ENCODE results near the gene BEAN1.
"Not testable (repeated sequence)": the region's sequence is repeated elsewhere in the genome, so short reads cannot be mapped to it uniquely, and the experiment has no call there.

The BEAN1 gene

GRCh38 chr16:66441586-66442375 is 14.7 kb downstream of the BEAN1 start:
- DNase-seq (ENCODE audit: low spot score), result no peak

GRCh38 chr16:66442502-66443268 is 15.6 kb downstream of the BEAN1 start:
- DNase-seq (ENCODE audit: low spot score), result no peak

- no peak for DNase-seq (ENCODE audit: low spot score)
Measured at GRCh38 chr16:66443269-66443652, 16.2 kb downstream of the BEAN1 start.

DNA sequence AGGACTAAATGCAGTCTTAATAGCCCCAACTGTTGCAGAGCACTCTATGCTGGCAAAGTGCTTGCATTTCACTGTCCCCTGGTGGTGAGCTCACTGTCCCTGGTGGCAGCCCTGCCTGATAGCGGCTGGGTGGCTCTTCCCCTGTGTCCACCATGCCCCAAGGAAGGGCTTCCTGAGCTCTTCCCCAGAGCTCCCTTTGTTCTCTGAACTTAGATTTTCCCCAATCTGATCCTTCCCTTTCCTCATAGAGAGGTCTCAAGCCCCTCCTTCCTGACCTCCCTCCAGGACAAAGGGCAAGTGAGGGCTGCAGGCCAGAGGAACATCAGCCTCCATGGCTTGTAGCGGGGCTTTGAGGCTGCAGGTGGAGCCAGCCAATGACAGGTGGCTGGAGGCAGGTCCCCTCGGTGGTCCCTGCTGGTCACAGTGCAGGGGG is 17.0 kb downstream of the BEAN1 start:
- DNase-seq (ENCODE audit: low spot score), result no peak

GRCh38 chr16:66446737-66447136 is 19.6 kb downstream of the BEAN1 start:
- no peak for DNase-seq (ENCODE audit: low spot score)

- no peak for DNase-seq (ENCODE audit: low spot score)
Measured at GRCh38 chr16:66447491-66447890, 20.4 kb downstream of the BEAN1 start.

DNA sequence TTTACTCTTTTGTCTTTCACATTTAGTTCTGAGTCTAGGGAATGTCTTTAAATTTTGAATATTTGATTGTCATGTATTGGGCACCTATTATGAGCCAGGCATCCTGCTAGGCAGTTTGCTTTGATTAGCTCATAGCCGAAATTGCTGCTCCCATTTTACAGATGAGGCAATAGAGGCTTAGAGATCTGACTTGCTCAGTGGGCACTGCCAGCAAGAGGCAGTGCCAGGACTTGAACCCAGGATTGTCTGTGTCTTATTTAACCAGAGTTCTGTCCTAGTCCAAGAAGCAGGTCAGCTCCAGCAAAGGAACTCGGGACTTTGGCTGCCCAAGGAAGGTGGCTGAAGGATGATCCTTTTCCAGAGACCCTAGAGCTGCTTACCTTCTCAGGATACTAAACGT is 24.5 kb downstream of the BEAN1 start:
- DNase-seq (ENCODE audit: low spot score), result no peak

DNA sequence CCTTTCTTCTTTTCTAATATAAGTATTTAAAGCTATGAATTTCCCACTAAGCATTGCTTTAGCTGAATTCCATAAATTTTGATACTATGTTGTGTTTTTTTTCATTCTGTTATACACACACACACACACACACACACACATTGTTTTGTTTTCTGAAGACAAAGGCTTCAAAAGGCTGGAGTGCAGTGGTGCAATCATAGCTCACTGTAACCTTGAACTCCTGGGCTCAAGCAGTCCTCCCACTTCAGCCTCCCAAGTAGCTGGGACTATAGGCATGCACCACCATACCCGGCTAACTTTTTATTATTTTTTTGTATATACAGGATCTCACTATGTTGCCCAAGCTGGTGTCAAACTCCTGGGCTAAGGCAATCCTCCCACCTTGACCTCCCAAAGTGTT is 26.1 kb downstream of the BEAN1 start:
- DNase-seq (ENCODE audit: low spot score), result not testable (repeated sequence)

GRCh38 chr16:66454751-66455150 is 27.7 kb downstream of the BEAN1 start:
- no peak for DNase-seq (ENCODE audit: low spot score)

DNA sequence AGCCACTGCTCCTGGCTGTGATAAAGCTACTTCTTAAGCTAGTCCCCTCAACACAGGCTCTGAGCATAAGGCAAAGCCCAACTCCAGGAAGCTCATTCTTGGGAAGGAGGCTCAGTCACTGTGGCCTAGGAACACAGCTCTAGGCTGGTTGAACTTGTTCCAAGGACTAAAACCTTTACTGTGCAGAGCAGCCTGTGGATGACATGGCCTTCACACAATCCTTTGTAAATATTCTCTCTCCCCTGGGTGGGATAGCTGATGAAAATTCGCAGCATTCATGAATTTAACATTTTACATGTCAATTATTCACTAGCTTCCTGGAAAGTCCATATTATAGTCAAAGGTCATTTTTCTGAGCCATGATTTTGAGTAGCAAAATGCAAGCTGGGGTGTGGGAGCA is 28.9 kb downstream of the BEAN1 start:
- DNase-seq (ENCODE audit: low spot score), result no peak

GRCh38 chr16:66457888-66458287 is 30.8 kb downstream of the BEAN1 start:
- DNase-seq (ENCODE audit: low spot score), result no peak

DNA sequence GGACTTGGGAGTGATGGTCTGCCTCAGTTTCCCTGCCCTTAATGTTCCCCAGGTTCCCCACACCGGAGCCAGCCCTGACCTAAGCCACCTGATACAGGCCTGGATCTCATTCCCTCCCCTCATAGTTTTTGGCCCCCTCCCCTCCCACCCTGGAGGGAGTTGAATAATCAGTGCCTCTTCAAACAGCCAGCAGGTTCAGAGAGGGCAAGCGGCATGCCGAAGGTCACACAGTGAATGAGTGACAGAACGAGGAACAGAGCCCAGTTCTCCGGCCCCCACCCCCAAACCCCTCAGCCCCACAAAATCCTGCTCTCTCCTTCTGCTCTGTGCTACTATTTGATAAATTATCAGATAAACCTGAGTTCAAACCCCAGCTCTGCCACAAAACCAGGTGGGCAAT is 31.2 kb downstream of the BEAN1 start:
- DNase-seq (ENCODE audit: low spot score), result no peak

- DNase-seq (ENCODE audit: low spot score), result no peak
Measured at GRCh38 chr16:66458853-66459252, 31.8 kb downstream of the BEAN1 start.

GRCh38 chr16:66459878-66460277 is 32.8 kb downstream of the BEAN1 start:
- no peak for DNase-seq (ENCODE audit: low spot score)

DNA sequence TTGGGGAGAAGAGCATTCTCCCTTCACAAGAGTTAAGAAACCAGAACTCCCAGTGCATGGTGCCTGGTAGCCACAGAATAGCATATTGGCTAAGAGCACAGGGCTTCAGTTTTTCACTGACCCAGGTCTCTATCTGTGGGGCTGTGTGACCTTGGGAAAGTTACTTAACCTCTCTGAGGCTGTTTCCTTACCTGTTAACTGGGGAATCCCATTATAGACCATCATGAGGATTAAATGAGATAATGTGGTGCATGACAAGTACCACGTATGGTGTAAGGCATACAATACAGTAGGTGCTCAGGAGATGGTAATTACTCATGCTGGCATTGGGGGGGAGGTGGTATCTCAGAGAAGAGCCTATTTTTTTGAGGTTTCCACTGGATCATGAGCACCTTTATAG is 33.6 kb downstream of the BEAN1 start:
- no peak for DNase-seq (ENCODE audit: low spot score)

GRCh38 chr16:66462912-66463311 is 35.8 kb downstream of the BEAN1 start:
- no peak for DNase-seq (ENCODE audit: low spot score)

DNA sequence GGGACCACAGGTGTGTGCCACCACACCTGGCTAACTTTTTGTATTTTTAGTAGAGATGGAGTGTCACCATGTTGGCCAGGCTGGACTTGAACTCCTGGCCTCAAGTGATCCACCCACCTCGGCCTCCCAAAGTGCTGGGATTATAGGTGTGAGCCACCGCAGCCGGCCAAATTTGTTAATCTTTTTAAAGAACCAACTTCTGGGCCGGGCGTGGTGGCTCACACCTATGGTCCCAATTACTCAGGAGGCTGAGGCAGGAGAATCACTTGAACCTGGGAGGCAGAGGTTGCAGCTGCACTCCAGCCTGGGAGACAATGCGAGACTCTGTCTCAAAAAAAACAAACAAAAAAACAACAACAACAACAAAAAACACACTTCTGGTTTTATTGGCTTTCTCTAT is 38.9 kb downstream of the BEAN1 start:
- not testable (repeated sequence) for DNase-seq (ENCODE audit: low spot score)

DNA sequence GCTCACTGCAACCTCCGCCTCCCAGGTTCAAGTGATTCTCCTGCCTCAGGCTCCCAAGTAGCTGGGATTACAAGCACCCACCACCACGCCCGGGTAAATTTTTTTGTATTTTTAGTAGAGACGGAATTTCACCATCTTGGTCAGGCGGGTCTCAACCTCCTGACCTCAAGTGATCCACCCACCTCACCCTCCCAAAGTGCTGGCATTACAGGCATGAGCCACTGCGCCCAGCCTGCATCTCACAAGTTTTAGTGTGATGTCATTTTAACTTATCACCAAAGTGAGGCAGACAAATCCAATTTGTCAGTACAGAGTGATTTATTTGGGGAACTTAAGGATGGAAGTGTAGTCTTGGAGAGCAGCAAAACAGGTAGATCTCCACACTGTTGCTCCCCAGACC is 39.5 kb downstream of the BEAN1 start:
- DNase-seq (ENCODE audit: low spot score), result not testable (repeated sequence)

DNA sequence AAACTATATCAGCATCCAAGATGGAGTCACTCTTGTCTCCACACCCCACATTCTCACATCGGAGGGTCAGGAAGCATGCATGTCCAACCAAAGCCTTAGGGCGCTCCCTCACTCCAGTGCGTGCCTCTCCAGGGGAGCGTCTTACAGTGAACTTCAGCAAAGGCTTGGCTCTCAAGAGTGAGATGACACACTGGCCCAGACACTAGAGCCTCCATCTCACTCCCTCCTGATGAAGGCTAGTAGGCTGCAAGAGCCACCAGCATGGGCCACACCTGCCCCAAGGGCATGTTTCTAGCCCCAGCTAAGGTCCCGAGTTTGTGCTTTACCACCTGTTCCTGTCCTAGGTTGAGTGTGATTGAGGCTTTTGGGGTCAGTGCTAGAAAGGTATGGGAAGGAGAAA is 40.5 kb downstream of the BEAN1 start:
- no peak for DNase-seq (ENCODE audit: low spot score)

- no peak for DNase-seq (ENCODE audit: low spot score)
Measured at GRCh38 chr16:66468321-66468965, 41.3 kb downstream of the BEAN1 start.

- DNase-seq (ENCODE audit: low spot score), result no peak
Measured at GRCh38 chr16:66469291-66469946, 42.3 kb downstream of the BEAN1 start.

GRCh38 chr16:66469947-66470546 is 43.0 kb downstream of the BEAN1 start:
- DNase-seq (ENCODE audit: low spot score), result no peak
